Uterus (tissue), 2 donors: Measurements from ENCODE around the gene TAF5.
"Not testable (repeated sequence)": the region's sequence is repeated elsewhere in the genome, so short reads cannot be mapped to it uniquely, and the experiment has no call there.

Source experiments
- POLR2A ChIP-seq, 2 donors: fragments of 450-650 bp; IDR thresholded peaks; one replicate each; pipeline ENCODE4 v1.6.1; 2016; ENCODE audit warnings: antibody characterized with exemption in 2 of 2, mild to moderate bottlenecking in 1 of 2, moderate library complexity in 1 of 2
- TF ChIP-seq, protein P1 (sequence below), 4 experiments: fragments of 200-600 bp in 2 of 4; fragments of 450-650 bp in 2 of 4; sonication (generic) in 2 of 4; IDR thresholded peaks; one replicate each; pipeline ENCODE4 v1.5.1; 2016 to 2019; ENCODE audit warnings: antibody characterized with exemption in 4 of 4, mild to moderate bottlenecking in 2 of 4, moderate library complexity in 1 of 4

DNA sequence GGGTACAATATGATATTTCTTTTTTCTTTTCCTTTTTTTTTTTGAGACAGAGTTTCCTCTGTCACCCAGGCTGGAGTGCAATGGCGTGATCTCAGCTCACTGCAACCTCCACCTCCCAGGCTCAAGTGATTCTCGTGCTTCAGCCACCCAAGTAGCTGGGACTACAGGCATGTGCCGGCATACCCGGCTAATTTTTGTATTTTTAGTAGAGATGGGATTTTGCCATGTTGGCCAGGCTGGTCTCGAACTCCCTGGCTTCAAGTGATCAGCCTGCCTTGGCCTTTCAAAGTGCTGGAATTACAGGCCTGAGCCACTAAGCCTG is 49.3 kb downstream of the TAF5 start:
- TF ChIP-seq, protein P1, sequence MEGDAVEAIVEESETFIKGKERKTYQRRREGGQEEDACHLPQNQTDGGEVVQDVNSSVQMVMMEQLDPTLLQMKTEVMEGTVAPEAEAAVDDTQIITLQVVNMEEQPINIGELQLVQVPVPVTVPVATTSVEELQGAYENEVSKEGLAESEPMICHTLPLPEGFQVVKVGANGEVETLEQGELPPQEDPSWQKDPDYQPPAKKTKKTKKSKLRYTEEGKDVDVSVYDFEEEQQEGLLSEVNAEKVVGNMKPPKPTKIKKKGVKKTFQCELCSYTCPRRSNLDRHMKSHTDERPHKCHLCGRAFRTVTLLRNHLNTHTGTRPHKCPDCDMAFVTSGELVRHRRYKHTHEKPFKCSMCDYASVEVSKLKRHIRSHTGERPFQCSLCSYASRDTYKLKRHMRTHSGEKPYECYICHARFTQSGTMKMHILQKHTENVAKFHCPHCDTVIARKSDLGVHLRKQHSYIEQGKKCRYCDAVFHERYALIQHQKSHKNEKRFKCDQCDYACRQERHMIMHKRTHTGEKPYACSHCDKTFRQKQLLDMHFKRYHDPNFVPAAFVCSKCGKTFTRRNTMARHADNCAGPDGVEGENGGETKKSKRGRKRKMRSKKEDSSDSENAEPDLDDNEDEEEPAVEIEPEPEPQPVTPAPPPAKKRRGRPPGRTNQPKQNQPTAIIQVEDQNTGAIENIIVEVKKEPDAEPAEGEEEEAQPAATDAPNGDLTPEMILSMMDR (IDR thresholded peaks at IDR 0.05), result not testable (repeated sequence)
- not testable (repeated sequence) for TF ChIP-seq POLR2A (IDR thresholded peaks at IDR 0.05)
